ENCODE data around the gene LIN7C.

- no peak for TF ChIP-seq CTCF (IDR thresholded peaks at IDR 0.05; ENCODE audit: low read depth, low read length, poor library complexity, severe bottlenecking)
- TF ChIP-seq EZH2phosphoT487 (IDR thresholded peaks at IDR 0.05; ENCODE audit: borderline replicate concordance, low read length) = no peak
Measured at GRCh38 chr11:27514076-27514475, 7.5 kb upstream of the LIN7C start.

Data from DOHH2 (cell line).